Activated T-cell treated with anti-CD3 and anti-CD28 coated beads, Interleukin-2, amount 50 U/mL, for 48 hours (primary cell): ENCODE results near the gene AGK.
A peak's percentile ranks its signal among the peaks of the same experiment; 100 is the strongest.
"Not testable (repeated sequence)": the region's sequence is repeated elsewhere in the genome, so short reads cannot be mapped to it uniquely, and the experiment has no call there.

ENCODE experiments used
- DNase-seq, 2 experiments: peaks; one replicate each; pipeline ENCODE4 v3.0.0-alpha.2; 2020

Gene AGK

GRCh38 chr7:141557831-141558531 is 6.8 kb downstream of the AGK start:
- DNase-seq = peak in 1 of 2 experiments; percentile 35

- no peak for DNase-seq
Observed at GRCh38 chr7:141558544-141559183, 7.5 kb downstream of the AGK start.

GRCh38 chr7:141559961-141560360 is 8.8 kb downstream of the AGK start:
- DNase-seq = no peak

GRCh38 chr7:141562036-141562435 is 10.8 kb downstream of the AGK start:
- no peak for DNase-seq

GRCh38 chr7:141562543-141562942 is 11.3 kb downstream of the AGK start:
- DNase-seq = no peak

- DNase-seq = no peak
Observed at GRCh38 chr7:141562972-141563371, 11.8 kb downstream of the AGK start.

- peak; percentile 41 to 58 for DNase-seq
Observed at GRCh38 chr7:141563956-141564623, 12.9 kb downstream of the AGK start.

GRCh38 chr7:141567432-141567831 is 16.2 kb downstream of the AGK start:
- DNase-seq = no peak

GRCh38 chr7:141568227-141568626 is 17.0 kb downstream of the AGK start:
- no peak for DNase-seq

GRCh38 chr7:141571059-141571458 is 19.8 kb downstream of the AGK start:
- no peak for DNase-seq

GRCh38 chr7:141572175-141572574 is 21.0 kb downstream of the AGK start:
- DNase-seq = no peak

- no peak for DNase-seq
Observed at GRCh38 chr7:141573511-141573910, 22.3 kb downstream of the AGK start.

- DNase-seq = no peak
Observed at GRCh38 chr7:141575164-141575563, 24.0 kb downstream of the AGK start.

GRCh38 chr7:141575654-141576448 is 24.6 kb downstream of the AGK start:
- no peak for DNase-seq

- DNase-seq = no peak
Observed at GRCh38 chr7:141577043-141577839, 26.0 kb downstream of the AGK start.

- not testable (repeated sequence) for DNase-seq
Observed at GRCh38 chr7:141579953-141580352, 28.7 kb downstream of the AGK start.

GRCh38 chr7:141582063-141582462 is 30.9 kb downstream of the AGK start:
- not testable (repeated sequence) for DNase-seq

GRCh38 chr7:141584935-141585334 is 33.7 kb downstream of the AGK start:
- DNase-seq = no peak

GRCh38 chr7:141585592-141586510 is 34.6 kb downstream of the AGK start:
- DNase-seq = peak; percentile 50 to 54

- no peak for DNase-seq
Observed at GRCh38 chr7:141586878-141587277, 35.7 kb downstream of the AGK start.

- no peak for DNase-seq
Observed at GRCh38 chr7:141587304-141587703, 36.1 kb downstream of the AGK start.
